Fibroblast of villous mesenchyme (primary cell): ENCODE measurements around the gene DAB2IP. TPM values are rescaled to one million over a fixed set of nuclear protein-coding genes. Genes with fewer than 3 reads are reported as not detected.

Experiments
- DNase-seq: peaks from one replicate; pipeline ENCODE4 v3.0.0-alpha.2; 2010; ENCODE audit warnings: low read depth
- H3K4me3 ChIP-seq: 2 replicates; pipeline ENCODE4 v1.5.1; 2011; ENCODE audit warnings: low read depth, mild to moderate bottlenecking, low read length
- total RNA-seq: library from RNA; depleted of rRNA; stranded (reverse); fragments of >200 nt; gene quantifications from 2 replicates; pipeline ENCODE4 v1.2.3, GENCODE V29; 2012
- TF ChIP-seq, protein P1 (sequence below): IDR thresholded peaks from 2 replicates; pipeline ENCODE4 v1.5.1; 2012; ENCODE audit warnings: low read depth, mild to moderate bottlenecking, low read length; ENCODE audit not compliant: insufficient read depth

Gene DAB2IP
- total RNA-seq, 1 donor, result 47.9 TPM

DNA sequence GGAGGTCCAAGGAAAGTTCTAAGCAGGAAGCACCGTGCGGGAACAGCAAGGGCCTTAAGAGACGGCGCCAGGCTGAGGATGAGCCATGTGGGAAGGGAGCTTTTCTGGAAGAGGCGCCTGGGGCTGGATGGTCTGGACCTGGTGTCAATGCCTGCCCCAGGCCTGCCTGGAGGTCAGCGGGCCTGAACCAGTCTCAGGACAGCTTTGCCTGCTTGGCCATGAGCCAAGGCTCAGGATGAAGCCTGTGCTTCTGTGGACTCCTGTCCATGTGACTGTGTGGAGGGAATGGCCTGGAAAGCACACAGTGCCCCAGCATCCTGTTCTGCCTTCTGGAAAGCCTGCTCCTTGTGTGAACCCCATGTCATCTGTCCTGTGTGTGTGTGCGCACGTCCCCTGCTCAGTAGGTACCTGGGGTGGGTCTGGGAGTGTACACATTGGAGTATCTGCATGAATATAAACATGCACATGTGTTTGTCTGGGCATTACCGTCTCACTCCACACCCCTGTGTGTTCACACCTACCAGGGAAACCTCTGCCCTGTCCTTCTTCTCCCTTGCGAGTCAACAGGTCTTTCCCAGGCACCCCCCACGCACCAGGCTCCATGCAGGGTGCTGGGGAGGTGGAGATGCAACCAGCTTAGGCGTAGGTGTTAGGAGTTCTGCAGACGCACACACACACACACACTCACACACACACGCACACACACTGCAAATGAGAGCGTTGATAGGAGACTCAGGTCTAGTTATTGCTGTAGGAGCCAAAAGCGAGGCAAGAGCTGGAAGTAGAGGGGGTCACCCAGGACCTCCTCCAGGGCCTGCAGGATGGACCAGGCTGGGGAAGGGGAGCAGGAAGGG lies 24.8 kb downstream of the DAB2IP start:
- TF ChIP-seq, protein P1, sequence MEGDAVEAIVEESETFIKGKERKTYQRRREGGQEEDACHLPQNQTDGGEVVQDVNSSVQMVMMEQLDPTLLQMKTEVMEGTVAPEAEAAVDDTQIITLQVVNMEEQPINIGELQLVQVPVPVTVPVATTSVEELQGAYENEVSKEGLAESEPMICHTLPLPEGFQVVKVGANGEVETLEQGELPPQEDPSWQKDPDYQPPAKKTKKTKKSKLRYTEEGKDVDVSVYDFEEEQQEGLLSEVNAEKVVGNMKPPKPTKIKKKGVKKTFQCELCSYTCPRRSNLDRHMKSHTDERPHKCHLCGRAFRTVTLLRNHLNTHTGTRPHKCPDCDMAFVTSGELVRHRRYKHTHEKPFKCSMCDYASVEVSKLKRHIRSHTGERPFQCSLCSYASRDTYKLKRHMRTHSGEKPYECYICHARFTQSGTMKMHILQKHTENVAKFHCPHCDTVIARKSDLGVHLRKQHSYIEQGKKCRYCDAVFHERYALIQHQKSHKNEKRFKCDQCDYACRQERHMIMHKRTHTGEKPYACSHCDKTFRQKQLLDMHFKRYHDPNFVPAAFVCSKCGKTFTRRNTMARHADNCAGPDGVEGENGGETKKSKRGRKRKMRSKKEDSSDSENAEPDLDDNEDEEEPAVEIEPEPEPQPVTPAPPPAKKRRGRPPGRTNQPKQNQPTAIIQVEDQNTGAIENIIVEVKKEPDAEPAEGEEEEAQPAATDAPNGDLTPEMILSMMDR, result no peak
- H3K4me3 ChIP-seq, result no peak overlapping the region
- DNase-seq, result no peak

DNA sequence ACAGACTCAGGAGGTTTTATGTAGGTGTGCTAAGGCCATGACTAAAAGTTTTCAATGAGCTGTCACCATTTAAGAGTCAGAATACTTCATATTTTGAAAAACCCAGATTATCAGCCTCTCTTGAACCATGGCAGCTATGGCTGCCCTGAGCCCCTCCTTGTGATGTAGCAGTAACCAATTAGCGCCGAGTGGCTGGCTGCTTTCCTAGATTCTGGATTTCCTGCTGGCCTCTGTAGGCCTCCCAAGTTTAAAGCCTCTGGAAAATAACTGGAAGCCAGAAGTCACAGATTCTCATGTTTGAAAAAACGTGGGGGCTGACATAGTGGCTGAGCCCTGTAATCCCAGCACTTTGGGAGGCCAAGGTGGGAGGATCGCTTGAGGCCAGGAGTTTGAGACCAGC lies 25.5 kb downstream of the DAB2IP start:
- H3K4me3 ChIP-seq, result no peak overlapping the region
- TF ChIP-seq, protein P1, result no peak
- no peak for DNase-seq

DNA sequence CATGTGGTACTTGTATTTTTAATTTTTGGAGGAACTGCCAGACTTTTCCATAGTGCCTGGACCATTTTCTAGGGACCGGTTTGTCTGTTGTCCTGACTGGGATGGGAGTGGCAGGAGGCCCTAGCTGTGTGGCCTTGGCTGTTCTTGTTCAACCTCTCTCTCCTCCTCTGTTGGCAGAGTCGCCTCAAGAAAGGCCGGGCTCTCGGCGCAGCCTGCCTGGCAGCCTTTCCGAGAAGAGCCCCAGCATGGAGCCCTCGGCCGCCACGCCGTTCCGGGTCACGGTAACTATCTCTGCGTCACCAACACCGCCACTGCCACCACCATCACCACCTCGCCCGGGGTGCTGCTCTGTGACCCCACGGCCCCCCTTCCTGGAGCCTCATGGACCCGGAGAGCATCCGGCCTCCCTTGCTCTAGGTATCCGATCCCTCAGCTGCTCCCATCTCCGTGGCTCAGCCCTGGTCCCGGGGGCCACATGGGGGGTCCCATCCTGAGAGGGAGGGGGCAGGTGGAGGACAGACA lies 27.1 kb downstream of the DAB2IP start:
- no peak for DNase-seq
- TF ChIP-seq, protein P1, result no peak

DNA sequence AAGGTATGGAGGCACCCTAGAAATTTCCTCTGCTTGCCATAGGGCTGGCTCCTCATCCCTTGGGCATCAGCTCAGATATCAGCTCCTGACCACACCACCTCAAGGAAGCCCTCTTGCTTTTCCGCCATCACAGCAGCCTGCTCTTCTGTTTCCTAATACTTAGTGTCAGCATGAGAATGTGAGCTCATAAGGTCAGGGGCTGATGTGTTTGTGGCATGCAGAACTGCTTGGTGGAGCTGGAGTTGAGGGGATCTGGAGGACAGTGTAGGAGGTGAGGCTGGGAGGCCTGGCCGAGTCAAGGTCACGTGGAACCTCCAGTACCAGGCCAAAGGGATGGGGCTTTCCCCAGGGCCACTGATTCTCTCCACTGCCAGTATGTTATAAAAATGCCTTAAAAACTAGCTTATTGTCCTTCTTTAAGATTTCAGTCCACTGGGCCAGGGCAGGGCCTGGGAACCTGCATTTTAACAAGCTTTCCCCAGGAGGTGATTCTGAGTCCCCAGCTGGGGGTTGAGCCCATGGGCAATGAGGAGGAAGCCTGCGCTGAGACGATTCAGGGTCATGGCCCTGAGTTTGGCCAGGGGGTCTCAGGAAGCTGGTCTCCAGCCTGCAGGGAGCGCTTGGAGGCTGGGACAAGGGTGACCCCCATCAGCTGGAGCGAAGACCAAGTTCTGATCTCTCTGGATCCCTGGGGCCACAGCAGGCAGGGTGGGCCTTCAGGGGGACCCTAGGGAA lies 28.6 kb downstream of the DAB2IP start:
- no peak for DNase-seq
- TF ChIP-seq, protein P1, result no peak
- no peak overlapping the region for H3K4me3 ChIP-seq

More for the DNA sequence above, 27.1 kb downstream of the DAB2IP start:
- no peak overlapping the region for H3K4me3 ChIP-seq

DNA sequence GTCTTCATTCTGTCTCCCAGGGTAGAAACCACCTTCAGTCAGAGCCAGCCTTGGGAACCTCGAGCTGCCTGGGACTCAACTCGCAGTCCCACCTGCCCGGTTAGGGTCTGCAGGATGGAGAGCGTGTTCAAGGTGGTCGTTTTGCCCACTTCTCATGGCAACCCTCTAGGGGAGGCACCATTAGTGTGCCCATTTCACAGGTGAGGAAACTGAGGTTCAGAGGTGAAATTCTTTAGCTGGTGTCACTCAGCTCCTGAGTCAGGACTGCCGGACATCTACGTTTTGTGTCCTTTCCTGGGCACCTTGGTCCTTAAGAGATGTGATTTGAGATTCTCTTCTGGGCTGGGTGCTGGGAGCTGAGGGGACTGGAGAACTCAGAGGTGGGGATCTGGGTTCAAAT lies 30.0 kb downstream of the DAB2IP start:
- TF ChIP-seq, protein P1, result no peak
- no peak for DNase-seq
- no peak overlapping the region for H3K4me3 ChIP-seq

DNA sequence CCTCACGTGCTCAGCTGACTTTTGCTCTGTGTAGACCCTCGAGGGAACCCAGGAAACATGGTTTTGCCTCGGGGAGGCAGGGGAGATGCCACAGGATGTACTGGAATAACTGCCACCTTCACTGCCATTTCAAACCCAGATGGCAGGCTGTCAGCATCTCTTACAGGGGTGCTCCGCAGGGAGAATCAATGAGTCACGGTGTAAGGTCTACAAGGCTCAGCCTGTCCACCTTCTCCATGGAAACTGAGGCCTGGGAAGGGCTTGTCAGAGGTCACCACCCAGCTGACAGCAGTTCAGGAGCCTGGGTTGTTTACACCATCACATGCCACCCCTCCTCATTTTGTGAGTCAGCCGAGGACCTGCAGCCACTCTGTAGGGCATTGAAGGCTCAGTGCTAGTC lies 30.8 kb downstream of the DAB2IP start:
- no peak overlapping the region for H3K4me3 ChIP-seq
- TF ChIP-seq, protein P1, result no peak
- DNase-seq, result no peak
